ENCODE data around the gene ZNF511. TPM values are rescaled to one million over a fixed set of nuclear protein-coding genes. Genes with fewer than 3 reads are reported as not detected.
A peak's percentile ranks its signal among the peaks of the same experiment; 100 is the strongest.
"Not testable (repeated sequence)": the region's sequence is repeated elsewhere in the genome, so short reads cannot be mapped to it uniquely, and the experiment has no call there.

The ZNF511 gene
- total RNA-seq, 4 donors from 2014 or later = 21.8 to 104 (median 27.2) TPM

GRCh38 chr10:133261726-133262325 lies 46.9 kb upstream of the ZNF511 start:
- Histone ChIP-seq H3K36me3 (no peaks in the 10 kb centered on the region), H3K27me3 (no peaks in the 10 kb centered on the region), H3K9me3 (no peaks in the 10 kb centered on the region), H3K27ac (peak overlapping the region; percentile 92 to 98 (median 94)), H3K4me3 (peak overlapping the region; percentile 79 to 96 (median 84)), H3K4me1 (peaks cover 35 to 73% (median 53%) of the 10 kb centered on the region in 4 donors)
- peak; percentile 91 for DNase-seq
- in situ Hi-C loops (cut with MboI; ENCODE audit: low pct_ligation_motif_present in 1 of 4, low pct_unique_long_range_greater_than_20kb in 1 of 4, low sequenced_read_pairs in 3 of 4) = loop anchor here in 1 of 4 donors (10.0 kb wide), 1 partner anchor 53 kb away; no protein-coding TSS in a partner anchor
- intact Hi-C loops (cut with DNase I; ENCODE audit: low total_unique reads) = no loop called here
- 2% methylated on average over 48 of the region's 79 CpGs; no CpG with 5 or more reads in 1 of the 2 donors for WGBS, 2 donors (ENCODE audit: low coverage in 1 of 2)
- TF ChIP-seq, protein P1, sequence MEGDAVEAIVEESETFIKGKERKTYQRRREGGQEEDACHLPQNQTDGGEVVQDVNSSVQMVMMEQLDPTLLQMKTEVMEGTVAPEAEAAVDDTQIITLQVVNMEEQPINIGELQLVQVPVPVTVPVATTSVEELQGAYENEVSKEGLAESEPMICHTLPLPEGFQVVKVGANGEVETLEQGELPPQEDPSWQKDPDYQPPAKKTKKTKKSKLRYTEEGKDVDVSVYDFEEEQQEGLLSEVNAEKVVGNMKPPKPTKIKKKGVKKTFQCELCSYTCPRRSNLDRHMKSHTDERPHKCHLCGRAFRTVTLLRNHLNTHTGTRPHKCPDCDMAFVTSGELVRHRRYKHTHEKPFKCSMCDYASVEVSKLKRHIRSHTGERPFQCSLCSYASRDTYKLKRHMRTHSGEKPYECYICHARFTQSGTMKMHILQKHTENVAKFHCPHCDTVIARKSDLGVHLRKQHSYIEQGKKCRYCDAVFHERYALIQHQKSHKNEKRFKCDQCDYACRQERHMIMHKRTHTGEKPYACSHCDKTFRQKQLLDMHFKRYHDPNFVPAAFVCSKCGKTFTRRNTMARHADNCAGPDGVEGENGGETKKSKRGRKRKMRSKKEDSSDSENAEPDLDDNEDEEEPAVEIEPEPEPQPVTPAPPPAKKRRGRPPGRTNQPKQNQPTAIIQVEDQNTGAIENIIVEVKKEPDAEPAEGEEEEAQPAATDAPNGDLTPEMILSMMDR (IDR thresholded peaks at IDR 0.05) = no peak
- no peak for TF ChIP-seq EP300 (IDR thresholded peaks at IDR 0.05; ENCODE audit: low read depth)
- peak in 2 of 3 donors; percentile 36 to 68 for TF ChIP-seq POLR2AphosphoS5 (IDR thresholded peaks at IDR 0.05)
- TF ChIP-seq POLR2A (IDR thresholded peaks at IDR 0.05) = no peak

- peaks cover 29 to 65% (median 46%) of the 10 kb centered on the region in 4 donors for H3K4me1 ChIP-seq
- peak overlapping the region; percentile 13 to 94 (median 39) for H3K27ac ChIP-seq
- no peak overlapping the region for H3K4me3 ChIP-seq
- 50% methylated on average over 14 of the region's 14 CpGs; no CpG with 5 or more reads in 1 of the 2 donors for WGBS, 2 donors (ENCODE audit: low coverage in 1 of 2)
- intact Hi-C loops (cut with DNase I; ENCODE audit: low total_unique reads) (no loop called here), in situ Hi-C loops (cut with MboI; ENCODE audit: low pct_ligation_motif_present in 1 of 4, low pct_unique_long_range_greater_than_20kb in 1 of 4, low sequenced_read_pairs in 3 of 4) (loop anchor here in 1 of 4 donors (10.0 kb wide), 1 partner anchor 52 kb away; no protein-coding TSS in a partner anchor)
- H3K36me3 ChIP-seq = no peaks in the 10 kb centered on the region
- no peaks in the 10 kb centered on the region for H3K27me3 ChIP-seq
- DNase-seq = peak; percentile 32
- H3K9me3 ChIP-seq = no peaks in the 10 kb centered on the region
- TF ChIP-seq EP300 (IDR thresholded peaks at IDR 0.05; ENCODE audit: low read depth) = no peak
- TF ChIP-seq, protein P1 (IDR thresholded peaks at IDR 0.05) = no peak
- TF ChIP-seq POLR2A (IDR thresholded peaks at IDR 0.05) = no peak
- TF ChIP-seq POLR2AphosphoS5 (IDR thresholded peaks at IDR 0.05) = no peak
These were observed 46.0 kb upstream of the ZNF511 start for GRCh38 chr10:133262696-133263095.

- 79% methylated on average over 10 of the region's 10 CpGs; no CpG with 5 or more reads in 1 of the 2 donors for WGBS, 2 donors (ENCODE audit: low coverage in 1 of 2)
- TF ChIP-seq, protein P1 (IDR thresholded peaks at IDR 0.05) = no peak
- TF ChIP-seq POLR2AphosphoS5 (IDR thresholded peaks at IDR 0.05) = no peak
- TF ChIP-seq EP300 (IDR thresholded peaks at IDR 0.05; ENCODE audit: low read depth) = no peak
- TF ChIP-seq POLR2A (IDR thresholded peaks at IDR 0.05) = no peak
- DNase-seq = no peak
- intact Hi-C loops (cut with DNase I; ENCODE audit: low total_unique reads) = no loop called here
- Histone ChIP-seq H3K36me3 (no peaks in the 10 kb centered on the region), H3K4me3 (no peak overlapping the region), H3K4me1 (peaks cover 20 to 55% (median 36%) of the 10 kb centered on the region in 4 donors), H3K27me3 (no peaks in the 10 kb centered on the region), H3K27ac (no peak overlapping the region), H3K9me3 (no peaks in the 10 kb centered on the region)
- in situ Hi-C loops (cut with MboI; ENCODE audit: low pct_ligation_motif_present in 1 of 4, low pct_unique_long_range_greater_than_20kb in 1 of 4, low sequenced_read_pairs in 3 of 4) = loop anchor here in 1 of 4 donors (10.0 kb wide), 1 partner anchor 51 kb away; no protein-coding TSS in a partner anchor
These were observed 45.0 kb upstream of the ZNF511 start for GRCh38 chr10:133263674-133264073.

- no peaks in the 10 kb centered on the region for H3K36me3 ChIP-seq
- intact Hi-C loops (cut with DNase I; ENCODE audit: low total_unique reads) = no loop called here
- H3K4me3 ChIP-seq = no peak overlapping the region
- peaks cover 17 to 49% (median 30%) of the 10 kb centered on the region in 4 donors for H3K4me1 ChIP-seq
- in situ Hi-C loops (cut with MboI; ENCODE audit: low pct_ligation_motif_present in 1 of 4, low pct_unique_long_range_greater_than_20kb in 1 of 4, low sequenced_read_pairs in 3 of 4) = loop anchor here in 1 of 4 donors (10.0 kb wide), 1 partner anchor 50 kb away; no protein-coding TSS in a partner anchor
- WGBS, 2 donors (ENCODE audit: low coverage in 1 of 2) = 28 to 31% methylated on average over 4 to 9 of the region's 9 CpGs
- DNase-seq = peak; percentile 70
- no peaks in the 10 kb centered on the region for H3K27me3 ChIP-seq
- TF ChIP-seq POLR2A (IDR thresholded peaks at IDR 0.05) (no peak), POLR2AphosphoS5 (IDR thresholded peaks at IDR 0.05) (no peak), EP300 (IDR thresholded peaks at IDR 0.05; ENCODE audit: low read depth) (no peak)
- TF ChIP-seq, protein P1 (IDR thresholded peaks at IDR 0.05) = no peak
- no peaks in the 10 kb centered on the region for H3K9me3 ChIP-seq
- peak overlapping the region in 2 of 4 donors; percentile 8 to 59 for H3K27ac ChIP-seq
These were observed 44.3 kb upstream of the ZNF511 start for GRCh38 chr10:133264461-133264860.

- intact Hi-C loops (cut with DNase I; ENCODE audit: low total_unique reads); H3K27me3 ChIP-seq; H3K27ac ChIP-seq; H3K36me3 ChIP-seq; H3K4me3 ChIP-seq; H3K9me3 ChIP-seq: not testable (repeated sequence)
- in situ Hi-C loops (cut with MboI; ENCODE audit: low pct_ligation_motif_present in 1 of 4, low pct_unique_long_range_greater_than_20kb in 1 of 4, low sequenced_read_pairs in 3 of 4) = loop anchor here in 1 of 4 donors (10.0 kb wide), 1 partner anchor 50 kb away; no protein-coding TSS in a partner anchor
- WGBS, 2 donors (ENCODE audit: low coverage in 1 of 2) = 51 to 55% methylated on average over 2 to 9 of the region's 10 CpGs
- H3K4me1 ChIP-seq = peaks cover 17 to 48% (median 30%) of the 10 kb centered on the region in 4 donors
- peak; percentile 50 for DNase-seq
These were observed 43.7 kb upstream of the ZNF511 start for GRCh38 chr10:133265052-133265451.

Data from transverse colon (tissue), 4 donors.